ENCODE measurements around the gene NBAS.
"Not testable (repeated sequence)": the region's sequence is repeated elsewhere in the genome, so short reads cannot be mapped to it uniquely, and the experiment has no call there.

Gene NBAS

DNA sequence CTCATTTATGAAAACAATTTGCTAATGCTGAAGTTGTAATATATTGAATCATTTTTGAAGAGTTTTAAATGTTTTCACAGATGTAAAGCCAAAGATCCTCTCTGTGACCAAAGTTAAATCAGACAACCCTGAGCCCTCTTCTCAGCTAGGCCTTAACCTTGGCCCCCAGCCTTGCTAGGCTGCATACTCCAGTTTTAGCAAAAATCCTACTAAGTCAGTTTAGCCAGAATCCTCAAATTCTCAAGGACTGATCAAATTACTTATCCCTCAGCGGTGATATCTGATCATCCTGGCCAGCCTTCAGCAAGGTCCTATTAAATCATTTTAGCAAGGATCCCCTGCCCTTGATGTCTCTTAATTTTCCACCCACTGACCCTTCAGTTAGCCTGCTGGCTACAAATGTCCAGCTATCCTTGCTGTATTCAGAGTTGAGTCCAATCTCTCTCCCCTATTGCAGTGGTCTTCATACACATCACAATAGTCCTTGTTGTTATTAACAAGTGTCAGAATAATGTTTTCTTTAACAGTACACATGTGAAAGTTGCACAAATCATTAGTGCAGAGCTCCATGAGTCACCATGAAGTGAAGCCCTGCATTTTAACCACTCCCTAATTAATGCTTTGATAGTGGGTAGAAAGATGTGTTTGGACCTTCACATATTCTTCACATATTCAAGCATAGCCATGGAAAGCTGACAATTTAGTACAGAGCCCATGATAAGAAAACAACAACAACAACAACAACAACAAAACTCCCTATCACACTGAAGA lies 206.4 kb downstream of the NBAS start:
- DNase-seq = no peak

DNA sequence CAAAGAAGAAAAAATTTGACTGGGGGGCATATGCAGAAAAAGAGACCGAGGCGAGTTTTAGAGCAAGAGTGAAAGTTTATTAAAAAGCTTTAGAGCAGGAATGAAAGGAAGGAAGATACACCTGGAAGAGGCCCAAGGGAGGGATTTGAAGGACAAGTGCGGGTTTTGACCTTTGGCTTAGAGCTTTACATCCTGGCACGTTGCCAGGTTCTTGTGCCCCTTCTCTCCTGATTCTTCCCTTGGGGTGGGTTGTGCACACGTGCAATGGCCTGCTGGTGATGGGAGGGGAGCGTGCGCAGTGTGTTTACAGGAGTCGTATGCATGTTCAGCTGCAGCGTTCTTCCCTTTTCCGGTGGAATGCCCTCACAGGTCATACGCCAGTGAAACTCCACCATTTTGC lies 208.8 kb downstream of the NBAS start:
- DNase-seq = no peak

DNA sequence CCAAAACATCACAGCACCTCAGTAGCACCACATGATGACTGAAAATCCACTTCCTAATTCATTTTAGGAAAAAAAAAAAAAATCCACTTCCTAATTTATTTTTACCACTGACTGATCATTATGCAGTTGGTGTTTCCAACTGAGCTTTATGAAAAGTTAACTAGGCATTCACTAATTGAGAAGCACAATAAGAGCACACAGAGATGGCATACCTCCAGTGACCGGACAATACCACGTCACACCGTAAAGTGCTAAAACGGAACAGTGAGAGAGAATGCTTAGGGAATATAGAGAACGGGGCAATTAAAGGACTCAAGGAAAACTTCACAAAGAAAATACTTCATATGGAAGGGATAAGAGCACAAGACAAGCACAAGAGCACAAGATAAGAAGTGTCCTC lies 212.5 kb downstream of the NBAS start:
- DNase-seq = no peak

DNA sequence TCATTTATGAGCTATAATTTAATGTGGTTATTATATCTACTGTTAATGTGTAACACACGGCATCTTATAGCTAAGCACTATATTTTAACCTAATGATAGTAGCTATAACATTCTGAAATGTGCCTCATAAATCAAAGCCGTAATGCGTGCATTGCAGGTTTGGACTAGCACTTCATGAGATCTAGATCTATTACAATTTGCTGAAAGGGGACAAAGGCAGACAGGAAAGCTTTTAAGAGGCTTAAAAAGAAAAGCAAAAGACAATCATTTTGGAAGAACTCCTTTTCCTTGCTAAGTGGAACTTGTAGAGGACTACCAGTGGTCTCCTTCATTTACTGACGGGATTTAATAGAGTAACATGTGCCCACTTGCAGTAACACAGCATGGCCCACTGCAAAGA lies 213.1 kb downstream of the NBAS start:
- no peak for DNase-seq

DNA sequence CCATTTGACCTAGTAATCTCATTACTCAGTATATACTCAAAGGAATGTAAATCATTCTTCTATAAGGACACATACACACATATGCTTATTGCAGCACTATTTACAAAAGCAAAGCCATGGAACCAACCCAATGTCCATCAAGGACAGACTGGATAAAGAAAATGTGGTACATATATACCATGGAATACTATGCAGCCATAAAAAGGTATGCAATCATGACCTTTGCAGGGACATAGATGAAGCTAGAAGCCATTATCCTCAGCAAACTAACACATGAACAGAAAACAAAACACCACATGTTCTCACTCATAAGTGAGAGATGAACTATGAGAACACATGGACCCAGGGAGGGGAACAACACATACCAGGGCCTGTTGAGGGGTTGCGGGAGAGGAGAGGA lies 214.5 kb downstream of the NBAS start:
- DNase-seq = no peak

DNA sequence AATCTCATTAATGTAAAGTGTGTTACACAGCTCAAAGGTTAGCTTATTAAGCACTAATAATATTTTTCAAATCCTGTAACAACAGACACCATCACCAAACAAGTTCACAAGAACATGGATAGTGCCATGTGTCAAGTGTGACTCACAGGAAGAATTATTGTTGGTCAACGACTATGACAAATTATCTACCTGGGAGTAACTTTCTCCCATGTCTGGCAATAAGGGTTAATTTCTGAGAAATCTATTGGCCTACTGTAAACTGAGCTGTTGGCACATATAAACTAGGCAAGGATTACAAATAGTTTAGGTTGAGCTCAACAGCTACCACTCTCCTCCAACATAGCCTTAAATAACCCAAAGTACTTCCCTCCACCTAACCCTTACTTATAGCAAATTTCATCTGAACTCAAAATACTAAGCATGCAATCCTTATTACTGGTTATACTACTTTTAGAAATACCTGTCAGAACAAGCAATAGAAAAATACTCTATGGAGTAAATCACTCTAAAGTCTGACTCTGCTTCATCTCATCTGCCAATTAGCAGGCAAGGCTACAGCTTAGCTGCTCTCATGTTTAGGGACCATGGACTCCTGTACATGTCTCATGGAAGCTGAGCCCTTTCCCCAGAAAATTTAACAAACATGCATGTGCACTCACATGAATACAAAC lies 223.0 kb downstream of the NBAS start:
- no peak for DNase-seq

DNA sequence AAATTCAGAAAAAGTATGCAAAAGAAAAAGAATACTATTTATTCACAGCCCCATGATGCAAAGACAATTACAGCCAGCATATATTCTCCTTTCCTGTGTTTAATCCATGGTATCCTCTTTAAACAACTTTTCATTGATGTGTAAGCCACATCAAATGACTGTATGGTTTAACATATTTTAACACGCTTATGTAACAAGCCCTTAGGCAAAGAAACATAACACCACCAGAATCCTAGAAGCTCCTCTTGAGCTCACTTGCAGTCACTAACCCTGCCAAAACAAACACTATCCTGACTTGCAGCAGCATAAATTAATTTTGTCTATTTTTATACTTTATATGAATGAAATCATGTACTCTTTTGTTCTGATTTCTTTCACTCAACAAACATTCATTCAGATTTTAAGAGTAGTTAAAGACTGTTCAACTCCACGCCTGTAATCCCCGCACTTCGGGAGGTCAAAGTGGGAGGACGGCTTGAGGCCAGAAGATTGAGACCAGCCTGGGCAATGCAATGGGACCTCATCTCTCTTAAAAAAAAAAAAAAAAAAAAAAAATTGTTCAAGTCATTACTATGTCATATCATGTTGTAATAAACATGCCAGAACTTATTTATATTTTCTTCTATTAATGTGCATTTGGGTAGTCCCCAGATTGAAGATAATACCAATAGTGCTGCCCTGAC lies 226.3 kb downstream of the NBAS start:
- DNase-seq = peak; percentile 11

DNA sequence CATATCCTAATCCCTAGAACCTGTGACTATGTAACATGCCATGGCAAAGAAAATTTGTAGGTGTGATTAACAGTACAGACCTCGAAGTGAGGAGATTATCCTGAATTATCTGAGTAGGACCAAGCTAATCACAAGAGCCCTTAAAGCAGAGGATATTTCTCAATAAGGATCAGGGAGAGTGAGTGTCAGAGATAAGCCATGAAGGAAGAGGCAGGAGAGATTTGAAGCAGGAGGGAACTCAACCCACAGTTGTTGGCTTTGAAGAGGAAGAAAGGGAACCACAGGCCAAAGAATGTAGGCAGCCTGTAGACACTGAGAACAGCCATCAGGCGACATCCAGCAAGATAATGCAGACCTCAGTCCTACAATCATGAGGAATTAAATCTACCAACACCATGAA lies 229.3 kb downstream of the NBAS start:
- no peak for DNase-seq

DNA sequence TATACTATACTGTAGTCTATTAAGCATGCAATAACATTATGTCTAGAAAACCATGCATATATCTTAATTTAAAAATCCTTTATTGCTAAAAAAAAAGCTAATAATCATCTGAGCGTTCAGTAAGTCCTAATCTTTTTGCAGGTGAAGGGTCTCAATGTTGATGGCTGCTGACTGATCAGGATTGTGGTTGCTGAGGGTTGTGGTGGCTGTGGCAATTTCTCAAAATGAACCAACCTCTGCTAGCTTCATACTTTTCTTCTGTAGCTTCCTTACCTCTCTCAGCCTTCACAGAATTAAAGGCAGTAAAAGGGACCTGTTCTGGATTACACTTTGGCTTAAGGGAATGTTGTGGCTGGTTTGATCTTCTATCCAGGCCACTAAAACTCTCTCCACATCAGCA lies 235.8 kb downstream of the NBAS start:
- no peak for DNase-seq

DNA sequence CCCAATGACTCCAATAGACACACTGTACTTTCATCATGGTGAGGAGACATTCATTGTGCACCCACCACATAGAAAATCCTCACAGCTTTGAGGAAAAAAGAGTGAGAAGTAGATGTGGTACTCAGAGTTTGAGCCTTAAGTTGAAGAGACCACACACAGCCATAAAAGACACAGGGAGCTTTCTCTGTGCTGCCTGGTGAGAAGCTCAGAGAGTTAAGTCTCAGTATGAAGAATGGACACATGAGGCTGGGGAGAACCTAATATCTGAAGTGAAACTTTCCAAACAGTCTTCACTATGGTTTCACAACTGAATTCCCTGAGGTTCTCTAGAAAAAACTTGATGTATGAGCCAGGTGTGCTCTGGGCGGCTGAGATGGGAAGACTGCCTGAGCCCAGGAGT lies 237.9 kb downstream of the NBAS start:
- no peak for DNase-seq

DNA sequence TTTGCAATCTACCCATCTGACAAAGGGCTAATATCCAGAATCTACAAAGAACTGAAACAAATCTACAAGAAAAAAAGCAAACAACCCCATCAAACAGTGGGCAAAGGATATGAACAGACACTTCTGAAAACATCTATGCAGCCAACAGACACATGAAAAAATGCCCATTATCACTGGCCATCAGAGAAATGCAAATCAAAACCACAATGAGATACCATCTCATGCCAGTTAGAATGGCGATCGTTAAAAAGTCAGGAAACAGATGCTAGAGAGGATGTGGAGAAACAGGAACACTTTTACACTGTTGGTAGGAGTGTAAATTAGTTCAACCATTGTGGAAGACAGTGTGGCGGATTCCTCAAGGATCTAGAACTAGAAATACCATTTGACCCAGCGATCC lies 239.7 kb downstream of the NBAS start:
- not testable (repeated sequence) for DNase-seq

DNA sequence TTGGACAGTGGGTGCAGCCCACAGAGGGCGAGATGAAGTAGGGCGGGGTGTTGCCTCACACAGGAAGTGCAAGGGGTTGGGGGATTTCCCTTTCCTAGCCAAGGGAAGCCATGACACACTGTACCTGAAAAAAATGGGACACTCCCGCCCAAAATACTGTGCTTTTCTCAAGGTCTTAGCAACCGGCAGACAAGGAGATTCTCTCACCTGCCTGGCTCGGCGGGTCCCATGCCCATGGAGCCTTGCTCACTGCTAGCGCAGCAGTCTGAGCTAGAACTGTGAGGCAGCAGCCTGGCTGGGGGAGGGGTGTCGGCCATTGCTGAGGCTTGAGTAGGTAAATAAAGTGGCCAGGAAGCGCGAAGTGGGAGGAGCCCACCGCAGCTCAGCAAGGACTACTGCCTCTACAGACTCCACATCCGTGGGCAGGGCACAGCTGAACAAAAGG lies 244.7 kb downstream of the NBAS start:
- no peak for DNase-seq

DNA sequence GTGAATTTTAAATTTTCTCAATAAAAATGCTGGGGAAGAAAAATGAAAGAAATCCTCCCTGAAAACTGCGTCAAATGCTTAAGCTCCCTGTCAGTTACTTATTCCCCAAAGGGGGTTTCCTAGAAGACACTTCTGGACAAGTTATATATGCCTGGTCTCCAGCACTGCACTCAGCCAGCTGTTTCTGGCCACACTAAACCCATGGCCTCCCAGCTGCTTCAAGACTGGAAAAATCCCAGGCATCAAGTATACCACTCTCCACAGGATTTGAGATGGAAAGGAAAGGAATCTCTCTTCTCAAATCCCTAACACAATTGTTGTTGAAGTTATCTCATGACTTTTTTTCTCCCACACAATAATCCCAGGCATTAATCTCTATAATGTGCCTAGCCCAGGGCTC lies 245.7 kb downstream of the NBAS start:
- DNase-seq = no peak

DNA sequence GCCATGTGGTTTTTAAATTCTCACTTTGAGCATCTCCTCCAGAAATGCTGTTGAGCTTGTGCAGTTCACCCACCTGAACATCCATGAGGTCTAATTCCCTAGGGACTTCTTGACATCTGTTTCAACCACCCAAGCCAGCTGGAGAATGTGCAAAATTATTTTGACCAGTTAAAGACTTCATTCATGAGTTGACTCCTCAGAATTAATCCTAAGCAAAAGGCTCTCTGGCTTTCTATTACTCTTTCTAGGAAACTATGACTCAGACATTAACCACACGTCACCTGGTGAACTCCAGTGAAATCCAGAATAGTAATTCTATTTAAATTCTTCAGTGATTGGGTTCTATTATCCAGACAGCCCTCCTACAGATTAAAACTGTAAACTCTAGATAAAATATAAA lies 247.5 kb downstream of the NBAS start:
- no peak for DNase-seq

DNA sequence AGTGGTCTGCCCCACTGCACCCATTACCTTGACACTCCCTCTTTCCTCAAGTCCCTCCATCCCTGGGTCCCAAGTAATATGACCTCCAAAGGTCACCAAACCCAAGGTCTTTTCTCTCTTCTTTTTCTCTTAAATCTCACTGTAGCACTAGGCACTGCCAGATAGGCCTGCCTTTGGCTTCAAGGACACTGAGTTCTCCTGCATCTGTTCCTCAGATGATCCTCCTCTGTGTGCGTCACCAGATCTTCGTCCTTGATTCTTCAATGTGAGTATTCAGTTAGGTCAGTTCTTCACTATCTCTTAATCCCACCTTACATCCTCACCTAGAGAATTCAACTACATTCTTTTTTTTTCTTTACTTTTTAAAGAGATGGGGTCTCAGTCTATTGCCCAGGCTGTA lies 249.2 kb downstream of the NBAS start:
- no peak for DNase-seq

DNA sequence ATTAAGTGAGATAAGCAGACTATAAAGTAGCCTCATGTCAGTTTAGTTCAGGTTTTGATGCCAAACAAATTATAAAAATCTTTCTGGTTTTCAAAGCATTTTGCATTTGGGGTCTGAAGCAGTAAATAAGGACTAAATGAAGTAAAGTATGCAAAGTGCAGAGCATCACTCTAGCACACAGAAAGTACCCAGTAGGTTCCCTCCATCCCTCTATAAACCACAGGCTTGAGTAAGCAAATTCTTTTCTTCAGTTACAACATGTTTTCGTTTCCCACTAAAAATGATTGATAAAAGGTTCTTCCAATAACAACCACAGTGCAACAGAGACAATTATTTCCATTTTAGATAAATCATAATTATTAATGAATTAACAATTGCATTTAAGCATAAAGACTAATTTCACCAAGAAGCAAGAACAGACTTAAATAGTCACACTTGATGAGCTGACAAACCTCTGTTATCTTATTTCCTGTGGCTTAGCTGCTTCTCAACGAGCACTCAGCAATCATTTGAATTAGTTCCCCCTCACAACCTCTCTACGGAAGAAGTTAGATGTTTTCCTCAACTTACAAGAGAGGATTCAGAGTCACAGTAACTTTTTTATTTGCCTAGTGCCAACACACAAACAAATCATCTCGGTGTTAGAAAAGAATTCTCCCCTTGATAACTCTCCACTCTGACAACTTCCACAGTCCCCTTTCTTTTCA lies 249.8 kb downstream of the NBAS start:
- DNase-seq = no peak

DNA sequence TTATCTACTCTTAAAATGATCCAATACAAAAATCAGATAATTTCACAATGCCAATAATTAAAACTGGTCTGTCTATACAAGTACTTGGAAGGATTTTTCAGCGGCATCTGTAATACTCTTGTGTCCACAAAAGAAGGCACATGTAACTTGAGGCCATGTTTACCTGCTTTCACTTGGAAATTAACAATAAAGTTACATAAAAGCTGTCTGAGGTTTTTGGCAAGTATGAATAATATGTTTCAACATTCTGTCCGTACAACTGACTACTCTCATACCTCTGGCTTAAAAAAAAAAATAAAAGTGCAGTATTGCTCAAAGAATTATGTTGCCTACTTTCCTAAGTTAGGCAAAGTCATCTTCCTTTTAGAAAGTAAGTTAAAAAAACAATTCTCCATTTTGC lies 253.6 kb downstream of the NBAS start:
- DNase-seq = no peak

DNA sequence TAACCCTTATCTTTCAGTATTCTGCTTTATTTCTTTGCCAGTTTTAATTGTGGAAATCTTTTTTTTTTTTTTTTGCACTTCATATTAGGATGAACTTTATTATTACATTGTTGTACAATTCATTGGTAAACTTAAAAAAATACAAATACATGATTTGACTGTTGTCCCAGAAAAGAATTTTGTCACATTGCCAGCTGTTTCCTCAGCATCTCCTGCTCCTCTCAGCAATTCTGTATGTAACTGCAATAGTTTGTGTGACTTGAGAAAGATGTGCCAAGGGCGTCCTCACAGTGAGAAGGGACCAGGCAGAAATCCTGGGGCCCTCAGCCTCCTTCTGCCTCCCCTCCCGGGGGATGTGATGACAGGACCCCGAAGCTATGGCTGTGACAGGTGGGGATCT lies 254.4 kb downstream of the NBAS start:
- DNase-seq = no peak

DNA sequence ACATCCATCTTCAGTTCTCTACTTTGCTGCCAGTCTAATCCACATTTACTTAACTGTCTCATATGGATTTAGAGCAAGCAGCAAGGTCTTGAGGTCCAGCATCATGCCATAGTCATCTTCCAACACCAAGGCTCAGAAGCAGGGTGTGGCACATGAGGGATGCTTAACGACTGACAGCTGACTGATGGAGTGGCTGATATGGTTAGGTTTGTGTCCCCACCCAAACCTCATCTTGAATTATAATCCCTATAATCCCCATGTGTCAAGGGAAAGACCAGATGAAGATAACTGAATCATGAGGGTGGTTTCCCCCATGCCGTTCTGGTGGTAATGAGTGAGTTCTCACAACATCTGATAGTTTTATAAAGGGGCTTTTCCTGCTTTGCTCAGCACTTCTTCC lies 257.3 kb downstream of the NBAS start:
- DNase-seq = no peak

DNA sequence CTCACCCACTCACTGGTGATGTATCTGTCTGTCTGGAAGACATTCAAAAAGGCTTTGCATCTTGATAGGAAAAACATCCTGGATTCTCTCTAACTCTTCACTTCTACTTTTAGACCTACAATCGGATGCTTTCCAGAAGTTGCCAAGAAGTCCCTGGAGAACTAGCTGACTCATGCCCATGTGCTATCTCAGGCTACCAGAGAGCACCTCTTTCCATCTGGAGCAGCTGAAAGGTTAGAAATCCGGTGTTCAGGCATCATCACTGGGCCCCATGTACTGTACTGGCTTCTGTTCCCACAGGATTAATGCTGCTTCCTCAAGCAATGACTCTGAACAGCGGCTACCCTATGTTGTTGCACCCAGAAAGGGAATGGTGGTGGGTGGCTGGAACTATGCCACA lies 259.0 kb downstream of the NBAS start:
- DNase-seq = no peak

DNA sequence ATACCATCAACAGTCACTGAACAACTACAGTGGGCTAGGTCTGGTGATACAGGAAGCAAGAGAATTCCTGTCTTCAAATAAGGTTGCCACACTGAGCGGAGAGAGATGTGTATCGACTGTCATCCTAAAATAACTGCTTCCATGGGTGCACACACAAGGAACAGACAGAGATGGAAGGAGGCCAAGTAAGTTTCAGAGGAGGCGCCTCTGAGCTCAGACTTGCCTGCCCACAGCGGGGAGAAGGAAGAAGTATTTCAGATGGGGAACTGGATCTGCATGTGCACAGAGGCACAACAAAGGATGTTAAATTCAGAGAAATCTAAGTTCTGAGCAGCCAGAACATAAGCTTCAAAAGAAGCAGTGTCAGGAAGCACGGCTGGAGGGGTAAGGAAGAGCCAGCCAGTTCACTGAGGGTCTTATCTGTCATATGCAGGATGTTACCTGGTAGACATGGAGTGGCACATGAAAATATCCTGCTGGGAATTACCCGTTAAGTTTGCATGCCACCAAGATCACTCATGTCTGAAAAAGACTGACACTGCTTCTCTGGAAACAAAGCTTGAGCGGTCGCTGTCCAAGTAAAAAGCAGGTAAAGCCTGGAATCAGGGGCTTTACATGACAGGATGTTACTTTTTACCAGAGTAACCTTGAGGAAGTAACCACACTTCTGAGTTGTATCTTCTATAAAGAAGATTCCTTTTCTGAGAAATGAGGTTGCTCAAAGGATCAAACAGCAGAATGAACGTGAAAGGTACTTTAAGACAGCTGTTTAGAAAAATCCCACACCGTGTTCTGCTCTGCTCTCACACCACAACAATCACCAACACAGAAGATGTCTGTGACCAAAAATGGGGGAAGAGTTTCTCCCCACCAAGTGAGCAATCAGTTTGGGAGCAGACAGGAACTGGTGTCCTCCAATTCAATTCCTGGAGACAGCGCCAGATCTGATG lies 260.2 kb downstream of the NBAS start:
- no peak for DNase-seq

DNA sequence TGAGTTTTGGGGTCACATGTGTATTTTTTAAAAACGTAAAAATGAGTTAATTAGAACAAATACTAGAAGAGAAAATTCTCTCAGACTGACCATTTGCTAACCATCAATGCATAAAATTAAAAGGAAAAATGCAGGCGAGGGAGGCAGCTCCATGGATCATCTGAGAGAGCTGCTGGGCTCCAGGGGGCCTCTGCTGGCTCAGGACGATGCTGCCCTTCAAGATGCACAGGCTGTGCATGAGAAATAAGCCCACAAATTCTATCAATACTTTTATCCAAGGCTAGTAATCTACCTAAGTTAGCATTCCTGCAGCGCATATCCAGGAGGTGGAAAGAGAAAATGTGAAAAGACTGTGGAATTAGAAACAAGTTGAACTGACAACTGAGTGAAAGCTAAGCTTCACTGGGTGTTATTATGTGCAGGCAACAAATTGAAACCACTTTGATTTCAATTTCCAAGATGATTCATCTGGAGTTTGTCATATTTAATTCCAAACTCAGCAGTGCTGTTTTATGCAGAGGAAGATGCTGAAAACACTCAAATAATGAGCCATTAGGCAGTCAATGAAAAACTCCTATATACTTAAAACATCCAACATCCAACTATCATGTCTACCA lies 261.1 kb downstream of the NBAS start:
- no peak for DNase-seq
